DLD1 (cell line): ENCODE data around the gene CD93.

Source experiments
- in situ Hi-C: cut with HindIII; loops from 2 replicates; pipeline ENCODE4 v1.10.0; 2017; ENCODE audit warnings: low sequenced_read_pairs

The CD93 gene

DNA sequence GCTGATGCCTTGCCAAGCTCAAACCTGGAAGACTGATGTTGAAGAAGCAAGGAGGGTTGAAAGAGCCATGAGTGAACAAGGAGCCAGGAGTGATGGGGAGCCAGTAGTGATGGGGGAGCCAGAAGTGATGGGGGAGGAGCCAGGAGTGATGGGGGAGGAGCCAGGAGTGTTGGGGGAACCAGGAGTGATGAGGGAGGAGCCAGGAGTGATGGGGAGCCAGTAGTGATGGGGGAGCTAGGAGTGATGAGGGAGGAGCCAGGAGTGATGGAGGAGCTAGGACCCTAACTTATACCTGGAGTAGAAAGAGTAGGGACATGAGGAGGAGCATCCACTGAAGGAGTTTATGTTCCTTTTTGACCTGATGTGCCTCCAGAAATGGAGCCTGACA lies 14.6 kb upstream of the CD93 start:
- in situ Hi-C loops = no loop called here

DNA sequence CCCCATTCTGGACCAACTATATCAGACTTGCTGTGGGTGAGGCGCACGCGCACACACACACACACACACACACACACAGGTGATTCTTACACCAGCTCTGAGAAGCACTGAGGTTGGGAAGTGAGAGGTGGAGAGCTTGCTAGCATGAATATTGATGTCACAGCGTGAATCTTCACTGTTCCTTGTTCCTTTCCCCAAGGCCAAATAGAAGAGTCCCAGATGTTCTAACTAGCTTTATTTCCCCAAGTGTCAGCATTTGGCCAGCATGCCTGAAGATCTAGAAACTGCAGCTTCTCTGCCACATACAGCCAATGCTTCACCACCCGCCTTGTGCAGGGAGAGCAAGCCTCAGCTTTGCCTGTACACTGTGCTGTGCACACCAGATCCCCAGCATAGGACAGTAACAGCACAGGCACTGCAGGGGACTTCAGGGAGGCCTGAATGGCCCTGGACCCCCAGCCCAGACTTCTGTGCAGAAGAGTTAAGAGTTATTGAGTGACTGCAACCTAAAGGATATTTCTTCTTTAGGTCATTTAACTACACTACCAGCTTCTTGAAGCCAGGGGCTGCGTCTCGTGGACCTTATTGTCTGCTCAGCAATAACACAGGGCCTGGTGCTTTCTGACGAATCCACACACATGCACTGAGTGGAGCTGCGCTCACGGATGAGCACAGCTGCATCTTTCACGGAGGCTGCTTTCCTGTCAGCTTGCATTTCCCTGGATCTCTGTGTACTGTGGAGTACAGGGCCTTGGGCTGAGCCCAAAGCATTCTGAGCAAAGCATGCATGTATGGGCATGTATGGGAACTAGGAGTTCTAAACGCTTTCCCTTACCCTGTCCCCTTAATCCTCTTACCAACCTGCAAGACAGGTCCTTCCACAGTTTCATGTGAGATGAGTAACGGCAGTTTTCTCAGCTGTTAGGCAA lies 13.9 kb upstream of the CD93 start:
- in situ Hi-C loops = no loop called here

DNA sequence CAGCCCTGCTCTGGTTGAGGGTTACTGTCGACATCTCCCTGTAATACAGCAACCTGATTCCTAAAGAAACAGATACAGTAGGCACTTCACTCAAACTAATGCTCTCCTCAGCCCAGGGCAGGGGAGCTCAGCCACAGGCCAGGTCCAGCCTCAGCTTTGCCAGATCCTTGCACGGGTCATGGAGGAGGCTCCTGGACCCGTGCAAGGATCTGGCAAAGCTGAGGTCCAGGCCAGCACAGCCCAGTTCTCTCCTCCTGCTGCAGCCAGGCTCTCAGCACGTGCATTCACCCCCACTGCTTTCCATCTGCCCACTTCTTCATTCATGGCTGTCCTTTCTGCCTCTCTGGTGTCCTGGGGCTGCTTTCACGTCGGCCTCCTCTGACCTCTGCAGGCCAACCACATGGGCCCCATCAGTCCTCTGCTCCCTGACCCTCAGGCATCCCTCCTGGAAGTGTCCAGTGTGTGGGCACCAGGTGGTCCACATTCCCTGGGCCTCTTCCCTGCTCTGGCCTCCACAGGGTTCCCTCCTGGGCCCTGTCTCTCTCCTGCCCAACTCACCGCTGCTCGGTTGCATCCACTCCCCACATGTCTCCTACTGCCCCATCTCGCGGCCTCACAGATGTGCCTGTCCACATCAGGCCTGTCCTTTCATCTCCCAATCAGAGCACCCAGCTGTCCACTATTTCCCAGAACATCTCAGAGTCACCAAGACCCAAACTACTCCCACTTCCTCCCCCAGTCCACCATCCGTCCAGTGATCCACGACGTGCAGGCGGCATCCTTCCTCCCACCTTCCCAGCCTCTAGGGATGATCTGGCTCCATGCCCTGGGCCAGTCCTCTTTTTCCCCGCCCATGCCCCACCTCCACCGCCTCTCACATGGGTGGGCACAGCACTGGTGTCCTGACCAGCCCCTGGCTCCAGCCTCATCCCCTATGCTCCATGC lies 11.8 kb upstream of the CD93 start:
- in situ Hi-C loops = no loop called here

DNA sequence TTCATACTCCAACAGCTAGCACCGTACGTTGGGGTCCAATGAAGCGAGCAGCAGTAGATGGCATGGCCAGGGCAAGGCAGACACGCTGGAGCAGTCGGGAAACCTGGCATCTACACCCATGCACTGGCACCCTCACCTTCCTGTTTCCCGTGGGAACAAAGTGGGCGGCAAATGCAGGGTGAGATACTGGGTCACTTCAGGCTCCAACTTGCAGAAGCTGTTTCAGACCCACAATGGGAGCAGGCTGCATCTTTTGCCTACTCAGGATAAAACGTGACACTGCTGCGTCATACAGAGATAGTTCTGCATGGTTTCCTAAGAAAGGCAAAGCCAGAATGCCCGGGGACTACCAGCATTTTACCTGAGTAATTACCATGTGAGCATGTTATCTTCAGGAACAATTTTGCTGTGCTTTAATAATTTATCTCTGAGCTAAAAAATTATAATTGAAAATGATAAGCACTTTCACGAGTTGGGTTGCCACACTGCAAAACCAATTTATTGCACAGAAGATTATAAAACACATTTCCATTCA lies 10.9 kb upstream of the CD93 start:
- in situ Hi-C loops = no loop called here

DNA sequence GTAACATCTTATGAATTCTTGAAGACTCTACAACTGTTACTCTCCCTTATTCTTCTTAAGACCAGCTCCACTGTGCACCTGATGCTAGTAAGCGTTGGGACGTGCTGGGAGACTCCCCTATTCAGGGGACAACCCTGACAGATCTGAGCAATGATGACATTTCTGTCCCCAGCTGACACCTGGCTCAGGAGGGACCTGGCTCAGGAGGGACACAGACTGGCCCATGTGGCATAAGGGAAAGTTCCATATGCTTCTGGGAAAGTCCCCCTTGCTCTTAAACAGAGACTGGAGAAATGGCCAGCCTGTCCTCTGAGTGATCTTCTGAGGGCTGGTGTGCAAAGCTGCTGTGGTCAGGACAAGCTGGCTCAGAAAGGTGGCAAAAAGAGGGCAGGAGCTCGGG lies 10.0 kb upstream of the CD93 start:
- in situ Hi-C loops = no loop called here

DNA sequence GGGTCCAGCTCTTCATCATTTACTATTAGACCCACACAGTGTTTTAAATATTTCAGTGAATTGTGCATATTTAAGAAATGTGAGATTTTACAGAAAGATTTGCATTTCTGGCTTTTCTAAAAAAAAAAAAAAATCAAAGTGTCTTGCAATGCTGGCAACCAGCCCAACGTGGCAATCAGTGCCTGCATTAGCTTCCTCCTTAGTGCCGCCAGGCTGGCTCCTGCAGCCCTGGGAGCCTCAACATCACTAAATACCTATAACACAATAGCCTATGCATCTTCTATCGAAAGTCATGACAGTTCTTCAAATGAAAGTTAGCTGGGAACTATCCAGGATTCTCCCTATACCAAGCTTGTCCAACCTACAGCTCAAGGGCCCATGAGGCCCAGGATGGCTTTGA lies 9.4 kb upstream of the CD93 start:
- in situ Hi-C loops = no loop called here

DNA sequence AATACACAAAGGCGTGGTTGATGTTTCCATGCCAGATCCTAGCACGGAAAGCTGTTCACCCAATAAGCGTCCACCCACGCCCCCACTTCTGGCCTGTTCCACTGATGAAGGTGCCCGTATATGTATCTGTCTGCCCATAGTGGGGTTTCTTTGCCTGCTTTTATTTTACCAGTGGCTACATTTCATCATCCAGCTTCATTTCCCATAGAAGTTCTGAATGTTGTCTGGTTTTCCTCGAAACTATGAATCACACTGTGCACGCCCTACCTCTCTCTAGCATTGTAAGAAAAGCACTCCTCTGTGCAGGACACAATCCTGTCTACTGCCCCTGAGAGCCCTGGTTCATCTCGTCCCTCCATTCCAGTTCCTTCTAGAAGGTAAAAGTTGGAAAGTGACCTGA lies 8.8 kb upstream of the CD93 start:
- in situ Hi-C loops = no loop called here

DNA sequence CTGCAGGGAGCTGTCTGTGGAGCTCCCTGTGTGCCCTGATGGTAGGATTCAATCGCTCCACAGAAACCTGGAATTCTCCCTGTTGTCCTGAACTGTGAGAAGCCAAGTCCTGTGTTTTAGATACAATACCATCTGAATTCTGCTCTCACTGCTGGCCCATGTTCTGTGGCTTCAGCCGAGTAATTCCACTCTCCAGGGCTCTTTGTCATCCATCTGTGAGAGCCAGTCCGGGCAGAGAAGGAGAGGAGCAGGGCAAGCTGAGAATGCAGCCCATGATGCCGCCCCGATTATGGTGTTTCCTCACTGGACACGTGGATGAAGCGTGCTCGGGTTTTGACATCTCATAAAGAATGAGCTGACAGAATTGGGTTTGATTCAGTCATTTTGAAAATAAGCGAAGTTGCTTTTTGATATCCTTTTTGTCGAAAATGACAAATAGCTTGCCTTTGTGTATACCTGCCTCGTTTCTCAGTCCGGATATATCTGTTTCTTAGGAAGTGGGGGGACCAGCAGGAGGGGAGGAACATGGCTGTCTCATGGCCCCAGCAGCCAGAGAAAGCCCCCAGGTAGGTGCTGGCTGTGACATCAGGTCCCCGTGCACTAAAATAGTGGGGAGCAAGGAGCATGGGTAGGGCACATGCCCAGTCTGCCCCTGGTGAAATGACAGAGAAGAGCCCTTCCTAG lies 8.2 kb upstream of the CD93 start:
- in situ Hi-C loops = no loop called here

DNA sequence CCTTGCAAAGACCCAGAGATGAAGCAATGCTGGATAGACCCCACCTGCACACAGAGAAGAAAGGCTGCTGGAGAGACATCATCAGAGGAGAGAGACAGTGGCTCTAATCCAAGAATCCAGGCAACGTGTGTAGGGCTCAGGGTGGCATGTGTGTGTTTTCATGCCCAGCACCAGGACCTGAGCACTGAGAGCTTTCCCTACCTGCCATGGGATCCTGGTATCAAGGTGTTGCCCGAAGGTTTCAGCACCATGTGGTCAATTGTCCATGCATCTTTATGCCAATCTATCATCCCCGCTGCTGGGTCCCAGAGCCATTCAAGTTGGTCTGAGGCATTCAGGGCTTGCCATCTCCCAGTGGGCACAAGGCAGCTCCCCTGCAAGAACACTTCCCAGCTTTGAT lies 7.5 kb upstream of the CD93 start:
- in situ Hi-C loops = no loop called here

DNA sequence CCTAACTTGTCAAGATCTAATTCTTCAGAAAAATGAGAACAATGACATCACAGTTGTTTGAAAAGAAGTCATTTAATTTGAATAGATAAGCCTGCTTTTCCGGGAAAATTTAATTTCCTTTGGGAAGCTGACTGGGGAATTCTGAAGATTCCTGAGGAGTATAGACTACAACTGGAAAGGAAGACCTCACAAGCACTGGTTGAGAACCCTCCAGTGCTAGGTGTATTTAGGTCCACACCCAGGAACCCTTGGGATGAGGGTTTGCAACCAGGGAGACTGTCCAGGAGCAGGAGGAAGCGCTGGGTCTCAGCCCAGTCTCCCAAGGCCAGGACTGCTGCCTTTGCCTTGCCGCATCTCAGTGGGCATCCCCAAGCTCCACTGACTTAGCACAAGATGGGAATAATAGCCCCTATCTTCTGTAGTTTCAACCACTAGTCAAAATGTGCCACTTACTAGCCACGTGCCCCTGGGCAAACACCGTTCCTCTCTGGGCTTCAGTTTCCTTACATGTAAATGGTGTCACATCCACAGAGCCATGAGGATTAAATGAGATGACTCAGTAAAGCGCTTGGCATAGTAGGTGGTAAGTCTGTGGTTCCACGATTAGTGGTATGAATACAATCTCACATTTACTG lies 6.9 kb upstream of the CD93 start:
- in situ Hi-C loops = no loop called here

DNA sequence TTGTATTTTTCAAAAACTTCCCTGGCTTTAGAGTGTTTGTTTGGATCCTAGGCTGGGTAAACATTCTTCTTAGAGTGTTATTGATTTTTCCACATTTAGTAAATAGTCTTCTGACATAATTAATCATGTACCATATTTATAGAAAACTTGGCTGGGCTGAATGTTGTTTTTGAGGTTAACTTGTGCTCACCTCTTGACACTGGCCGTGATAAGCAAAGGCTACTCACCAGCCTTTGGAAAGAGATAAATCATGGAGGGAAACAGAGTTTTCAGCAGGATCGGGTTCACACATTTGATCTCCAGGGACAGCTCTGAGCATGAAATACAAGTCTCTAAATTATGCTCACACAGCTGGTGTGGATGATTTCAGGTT lies 6.2 kb upstream of the CD93 start:
- in situ Hi-C loops = no loop called here

DNA sequence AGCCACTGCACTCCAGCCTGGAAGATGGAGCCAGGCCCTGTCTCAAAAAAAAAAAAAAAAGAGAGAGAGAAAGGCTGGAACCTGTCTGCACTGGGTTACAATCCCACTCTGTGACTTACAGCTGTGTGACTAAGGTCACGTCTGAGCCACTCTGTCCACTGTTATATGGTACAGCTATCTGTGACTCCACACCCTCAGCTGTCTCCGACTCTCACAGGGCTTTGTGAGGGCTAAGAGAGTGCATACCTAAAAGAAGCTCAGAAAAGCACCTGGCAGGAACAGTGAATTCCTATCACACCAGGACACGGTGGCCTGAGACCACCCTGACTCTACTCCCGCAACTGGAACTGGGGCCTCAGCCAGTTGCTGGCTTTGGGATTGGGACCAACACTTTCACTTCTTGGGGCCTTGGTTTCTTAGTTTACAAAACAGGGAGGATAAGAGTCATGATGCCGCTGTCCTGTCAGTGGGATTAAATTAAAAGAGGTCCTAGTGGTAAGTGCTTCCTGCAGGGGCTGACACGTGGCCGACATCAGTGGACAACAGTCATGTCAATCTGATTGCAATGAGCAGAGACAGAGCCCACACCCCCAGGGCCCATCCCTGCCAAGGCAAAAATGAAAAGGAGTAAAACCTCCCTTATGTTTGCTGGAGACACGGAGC lies 5.7 kb upstream of the CD93 start:
- in situ Hi-C loops = no loop called here

DNA sequence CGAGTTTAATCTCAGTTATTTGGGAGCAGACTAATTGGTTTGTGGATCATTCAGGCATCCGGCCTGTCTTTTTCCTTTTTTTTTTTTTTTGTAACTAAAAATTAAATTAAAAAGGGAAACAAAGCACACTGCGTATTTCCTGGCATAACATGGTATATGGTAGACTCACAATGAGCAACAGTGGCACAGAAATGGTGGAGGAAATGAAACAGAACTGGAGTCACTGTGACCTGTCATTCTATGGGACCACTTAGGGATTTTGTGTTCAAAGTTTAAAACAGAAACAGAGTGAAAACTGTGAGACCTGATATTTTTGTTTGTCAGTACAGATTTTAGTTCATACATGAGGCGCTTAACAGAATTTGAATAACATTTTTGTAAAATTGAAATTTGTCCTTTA lies 4.8 kb upstream of the CD93 start:
- in situ Hi-C loops = no loop called here

DNA sequence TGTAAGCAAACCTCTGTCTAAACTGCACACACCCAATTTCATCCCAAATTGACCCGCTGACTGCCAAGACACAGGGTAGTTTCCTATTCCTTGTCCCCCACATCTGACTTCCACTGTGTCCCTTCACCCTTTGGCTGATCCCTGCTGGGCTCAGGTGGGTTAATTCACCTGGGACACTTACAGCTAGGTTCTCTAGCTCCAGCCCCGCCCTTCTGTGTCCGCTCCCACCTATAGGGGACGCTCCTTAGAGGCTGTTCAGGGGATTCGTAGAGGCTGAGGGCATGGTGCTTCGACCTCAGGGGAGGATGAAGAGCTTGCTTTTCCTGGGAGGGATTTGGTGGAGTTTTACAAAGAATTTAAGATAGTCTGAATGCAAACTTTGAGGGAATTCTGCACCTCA lies 4.0 kb upstream of the CD93 start:
- in situ Hi-C loops = no loop called here

DNA sequence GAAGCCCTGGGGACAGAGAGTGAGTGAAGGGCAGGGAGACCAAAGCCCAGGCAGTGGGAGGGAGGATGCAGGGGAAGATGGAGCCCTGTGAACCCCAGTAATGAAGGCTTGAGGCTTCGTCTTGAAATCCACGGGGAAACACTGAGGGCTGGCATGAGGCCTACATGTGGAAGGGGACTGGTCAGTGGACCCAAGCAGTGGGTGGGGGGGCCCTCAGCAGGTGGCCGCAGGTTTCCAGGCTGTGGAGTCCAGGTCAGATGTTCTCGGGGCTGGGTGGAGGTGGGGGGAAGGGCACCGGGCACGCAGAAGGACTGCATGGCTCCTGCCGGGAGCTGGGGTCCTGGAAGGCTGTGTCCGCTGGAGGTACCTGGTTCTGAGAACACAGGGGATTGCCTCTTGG lies 2.7 kb upstream of the CD93 start:
- in situ Hi-C loops = no loop called here

DNA sequence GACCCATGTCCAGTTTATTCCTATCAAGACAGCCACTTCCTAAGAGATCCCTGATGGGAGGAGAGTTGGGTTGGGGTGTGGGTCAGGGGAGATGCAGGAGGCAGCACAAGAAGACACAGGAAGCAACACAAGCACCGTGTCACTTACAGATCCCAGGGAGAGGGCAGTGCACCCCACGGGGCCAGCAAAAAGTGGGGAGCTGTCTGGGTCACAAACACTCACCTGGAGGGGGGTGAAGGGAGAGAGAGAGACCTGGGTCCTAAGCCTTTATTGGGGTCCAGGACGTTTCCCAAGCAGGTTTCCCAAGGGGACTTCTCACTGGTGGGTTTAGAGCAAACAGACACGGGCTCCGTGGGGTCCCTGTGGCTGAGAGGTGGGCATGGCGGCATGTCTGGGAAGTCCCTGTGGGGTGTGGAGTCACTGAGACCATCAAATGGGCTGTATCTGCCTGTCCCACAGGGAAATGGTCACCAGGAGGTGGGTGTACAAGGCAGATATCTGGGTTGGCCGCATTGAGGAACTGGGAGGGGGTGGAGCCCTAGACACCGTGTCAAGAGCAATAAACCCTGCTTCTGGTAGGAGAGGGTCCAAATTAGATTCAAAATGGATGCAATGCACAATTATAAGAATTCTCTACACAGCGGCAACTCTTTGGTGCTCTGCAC lies 1.6 kb upstream of the CD93 start:
- in situ Hi-C loops = no loop called here

DNA sequence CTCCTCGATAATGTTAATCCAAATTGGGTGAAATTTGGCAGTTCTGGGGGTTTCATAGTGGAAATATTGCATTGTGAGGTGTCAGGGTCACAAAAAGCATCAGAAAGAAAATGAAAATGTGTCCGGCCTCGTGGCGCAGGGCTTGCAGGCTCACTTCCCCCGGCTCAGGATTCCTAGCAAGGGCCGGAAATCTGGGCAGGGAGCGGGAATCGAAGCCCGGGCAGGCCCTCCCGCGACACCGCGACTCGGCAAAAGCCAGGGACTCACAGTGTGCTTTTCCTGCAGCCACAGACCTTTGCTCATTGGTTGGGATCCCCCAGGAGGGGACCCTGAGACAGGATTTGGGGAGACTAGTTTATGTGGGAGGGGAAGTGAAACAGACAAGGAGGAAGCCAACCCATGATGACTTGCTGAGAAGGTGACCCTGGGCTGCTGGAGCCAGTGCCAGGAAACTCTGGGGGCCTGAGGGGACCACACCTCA lies 847 bp upstream of the CD93 start:
- in situ Hi-C loops = no loop called here

DNA sequence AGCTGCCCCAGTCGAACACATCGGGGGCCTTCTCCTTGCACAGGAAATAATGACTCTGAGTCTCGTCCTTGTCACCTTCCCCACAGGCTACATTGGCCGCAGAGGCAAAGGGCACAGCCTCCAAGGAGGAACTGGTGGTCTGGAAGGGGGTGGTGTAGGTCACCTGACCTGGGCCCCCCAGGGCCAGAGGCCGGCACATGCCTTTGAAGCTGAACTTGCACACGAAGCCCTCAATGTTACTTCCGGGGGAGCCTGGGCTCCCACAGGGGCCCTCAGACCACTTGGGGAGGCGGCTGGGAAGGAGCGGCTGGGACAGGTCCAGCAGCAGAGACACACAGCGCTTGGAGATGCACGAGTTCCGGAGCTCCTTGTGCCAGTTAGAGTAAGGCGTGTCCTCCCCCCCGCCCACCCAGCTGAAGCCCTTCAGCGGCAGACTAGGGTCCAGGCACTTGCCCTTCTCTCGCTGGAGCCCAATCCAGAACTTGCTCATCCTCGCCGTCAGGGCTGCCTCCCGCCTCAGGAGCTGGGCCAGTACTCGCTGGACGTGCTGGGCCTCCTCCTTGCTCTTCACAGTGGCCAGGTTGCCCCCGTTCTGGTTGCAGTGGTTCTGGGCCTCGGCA lies 578 bp downstream of the CD93 start:
- in situ Hi-C loops = no loop called here

DNA sequence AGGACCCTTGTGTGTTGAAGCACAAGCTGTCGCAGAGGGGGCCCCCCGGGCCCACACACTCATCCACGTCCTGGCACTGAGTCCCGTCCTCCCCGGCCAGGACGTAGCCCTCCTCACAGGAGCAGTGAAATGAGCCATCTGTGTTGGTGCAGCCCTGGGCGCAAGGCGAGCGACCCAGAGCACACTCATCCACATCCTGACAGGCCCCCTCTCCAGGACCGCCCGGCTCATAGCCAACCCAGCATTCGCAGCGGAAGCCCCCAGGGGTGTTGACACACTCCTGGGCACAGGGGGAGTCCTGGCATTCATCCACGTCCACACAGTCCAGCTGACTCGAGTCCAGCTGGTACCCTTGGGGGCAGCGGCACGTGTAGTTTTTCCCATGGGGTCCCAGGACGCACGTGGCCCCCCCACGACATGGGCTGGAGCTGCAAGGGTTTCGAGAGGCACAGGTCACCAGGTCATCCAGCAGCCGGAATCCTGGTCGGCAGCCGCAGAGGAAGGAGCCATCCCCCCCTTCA lies 1.2 kb downstream of the CD93 start:
- in situ Hi-C loops = no loop called here
